OCI-LY3 (cell line): Measurements from ENCODE around the gene IQCM.

Source experiments
- H2AFZ ChIP-seq: fragments of 200-600, 300-600 bp; shearing (Covaris generic); 2 replicates; pipeline ENCODE4 v1.6.0; 2014; ENCODE audit warnings: antibody characterized with exemption, low read depth, low read length
- H3K27ac ChIP-seq: fragments of 200-600, 300-600 bp; sonication (generic); 2 replicates; pipeline ENCODE4 v1.5.1; 2014; ENCODE audit warnings: mild to moderate bottlenecking, low read length, moderate library complexity, mixed read lengths
- H3K27me3 ChIP-seq: fragments of 200-600, 300-600 bp; sonication (generic); 2 replicates; pipeline ENCODE4 v1.6.1; 2014; ENCODE audit warnings: low read depth, low read length, mixed read lengths
- H3K36me3 ChIP-seq: fragments of 200-600, 300-600 bp; sonication (generic); replicated peaks from 2 replicates; pipeline ENCODE3; 2014; ENCODE audit warnings: low read depth, low read length, mixed read lengths
- H3K4me1 ChIP-seq: fragments of 300-600, 200-600 bp; sonication (generic); 2 replicates; pipeline ENCODE4 v1.6.1; 2014; ENCODE audit warnings: low read length, mixed read lengths
- H3K4me2 ChIP-seq: fragments of 200-600, 300-600 bp; sonication (generic); 2 replicates; pipeline ENCODE4 v1.6.1; 2014; ENCODE audit warnings: low read length, mixed read lengths
- H3K4me3 ChIP-seq: fragments of 300-600, 200-600 bp; sonication (generic); 2 replicates; pipeline ENCODE4 v1.5.1; 2014; ENCODE audit warnings: antibody characterized with exemption, mild to moderate bottlenecking, low read length, moderate library complexity
- H3K79me2 ChIP-seq: fragments of 300-600, 200-600 bp; shearing (Covaris generic); 2 replicates; pipeline ENCODE4 v1.6.1; 2014; ENCODE audit warnings: mild to moderate bottlenecking, low read length, mixed read lengths
- H3K9ac ChIP-seq: fragments of 300-600, 200-600 bp; shearing (Covaris generic); 2 replicates; pipeline ENCODE4 v1.6.0; 2014; ENCODE audit warnings: mild to moderate bottlenecking, low read length, moderate library complexity
- H3K9me3 ChIP-seq: fragments of 200-600, 300-600 bp; shearing (Covaris generic); 2 replicates; pipeline ENCODE4 v1.6.1; 2014; ENCODE audit warnings: low read length, mixed read lengths; ENCODE audit not compliant: insufficient read depth
- H4K20me1 ChIP-seq: fragments of 200-600, 300-600 bp; sonication (generic); 2 replicates; pipeline ENCODE4 v1.6.1; 2016; ENCODE audit warnings: low read length, mixed read lengths; ENCODE audit not compliant: insufficient read depth
- EZH2phosphoT487 ChIP-seq: fragments of 200-600 bp; shearing (Covaris generic); IDR thresholded peaks from 2 replicates; pipeline ENCODE4 v1.6.1; 2018; ENCODE audit warnings: antibody characterized with exemption, mixed run types, low read depth
- TF ChIP-seq, protein P1 (sequence below): fragments of 200-600, 300-600 bp; sonication (generic); IDR thresholded peaks from 2 replicates; pipeline ENCODE4 v1.5.1; 2014; ENCODE audit warnings: antibody characterized with exemption, low read length, low read depth

The IQCM gene

DNA sequence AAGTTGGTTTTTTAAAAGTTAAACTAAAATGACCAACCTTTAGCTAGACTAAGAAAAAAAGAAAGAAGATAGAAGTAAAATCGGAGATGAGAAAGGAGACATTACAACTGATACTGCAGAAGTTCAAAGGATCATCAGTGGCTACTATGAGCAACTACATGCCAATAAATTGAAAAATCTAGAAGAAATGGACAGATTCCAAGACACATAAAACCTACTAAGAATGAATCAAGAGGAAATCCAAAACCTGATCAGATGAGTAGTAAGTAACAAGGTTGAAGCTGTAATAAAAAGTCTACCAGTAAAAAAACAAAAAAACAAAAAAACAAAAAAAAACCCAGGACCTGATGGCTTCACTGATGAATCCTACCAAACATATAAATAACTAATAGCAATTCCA, 16.1 kb downstream of the IQCM start:
- Histone ChIP-seq H3K4me3 (no peak overlapping the region), H3K4me1 (no peaks in the 10 kb centered on the region; the same call in 1 of the 2 replicates), H3K27ac (no peak overlapping the region), H4K20me1 (no peaks in the 10 kb centered on the region), H3K27me3 (no peaks in the 10 kb centered on the region), H3K79me2 (no peaks in the 10 kb centered on the region), H3K9ac (no peak overlapping the region), H2AFZ (no peak overlapping the region), H3K4me2 (no peak overlapping the region), H3K36me3 (no peaks in the 10 kb centered on the region), H3K9me3 (peaks cover 6% of the 10 kb centered on the region; the same call in 1 of the 2 replicates)
- no peak for TF ChIP-seq EZH2phosphoT487
- TF ChIP-seq, protein P1, sequence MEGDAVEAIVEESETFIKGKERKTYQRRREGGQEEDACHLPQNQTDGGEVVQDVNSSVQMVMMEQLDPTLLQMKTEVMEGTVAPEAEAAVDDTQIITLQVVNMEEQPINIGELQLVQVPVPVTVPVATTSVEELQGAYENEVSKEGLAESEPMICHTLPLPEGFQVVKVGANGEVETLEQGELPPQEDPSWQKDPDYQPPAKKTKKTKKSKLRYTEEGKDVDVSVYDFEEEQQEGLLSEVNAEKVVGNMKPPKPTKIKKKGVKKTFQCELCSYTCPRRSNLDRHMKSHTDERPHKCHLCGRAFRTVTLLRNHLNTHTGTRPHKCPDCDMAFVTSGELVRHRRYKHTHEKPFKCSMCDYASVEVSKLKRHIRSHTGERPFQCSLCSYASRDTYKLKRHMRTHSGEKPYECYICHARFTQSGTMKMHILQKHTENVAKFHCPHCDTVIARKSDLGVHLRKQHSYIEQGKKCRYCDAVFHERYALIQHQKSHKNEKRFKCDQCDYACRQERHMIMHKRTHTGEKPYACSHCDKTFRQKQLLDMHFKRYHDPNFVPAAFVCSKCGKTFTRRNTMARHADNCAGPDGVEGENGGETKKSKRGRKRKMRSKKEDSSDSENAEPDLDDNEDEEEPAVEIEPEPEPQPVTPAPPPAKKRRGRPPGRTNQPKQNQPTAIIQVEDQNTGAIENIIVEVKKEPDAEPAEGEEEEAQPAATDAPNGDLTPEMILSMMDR: no peak

DNA sequence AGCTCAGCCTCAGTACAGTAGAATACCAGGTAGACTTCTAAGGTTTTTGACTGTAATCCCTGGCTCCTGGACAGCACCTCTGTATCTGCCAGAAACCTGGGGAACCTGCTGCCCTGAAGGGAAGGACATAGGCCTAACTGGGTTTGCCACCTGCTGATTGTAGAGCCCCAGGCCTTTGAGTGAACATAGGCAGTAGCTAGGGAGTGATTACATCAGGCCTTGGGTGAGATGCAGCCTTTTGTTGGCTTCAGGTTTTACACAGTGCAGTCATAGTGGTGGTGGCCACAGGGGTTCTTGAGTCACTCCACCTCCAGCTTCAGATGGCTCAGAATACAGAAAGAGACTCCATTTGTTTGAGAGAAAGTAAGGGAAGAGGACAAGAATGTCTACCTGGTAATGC, 19.3 kb downstream of the IQCM start:
- H3K27me3 ChIP-seq: no peaks in the 10 kb centered on the region
- H3K4me2 ChIP-seq: no peak overlapping the region
- no peak overlapping the region for H3K9ac ChIP-seq
- no peak overlapping the region for H2AFZ ChIP-seq
- H3K79me2 ChIP-seq: no peaks in the 10 kb centered on the region
- no peaks in the 10 kb centered on the region for H3K9me3 ChIP-seq
- H3K27ac ChIP-seq: no peak overlapping the region
- H3K4me3 ChIP-seq: no peak overlapping the region
- H3K36me3 ChIP-seq: no peaks in the 10 kb centered on the region
- no peaks in the 10 kb centered on the region for H4K20me1 ChIP-seq
- TF ChIP-seq EZH2phosphoT487: no peak
- TF ChIP-seq, protein P1: no peak
- no peaks in the 10 kb centered on the region; the same call in 1 of the 2 replicates for H3K4me1 ChIP-seq

DNA sequence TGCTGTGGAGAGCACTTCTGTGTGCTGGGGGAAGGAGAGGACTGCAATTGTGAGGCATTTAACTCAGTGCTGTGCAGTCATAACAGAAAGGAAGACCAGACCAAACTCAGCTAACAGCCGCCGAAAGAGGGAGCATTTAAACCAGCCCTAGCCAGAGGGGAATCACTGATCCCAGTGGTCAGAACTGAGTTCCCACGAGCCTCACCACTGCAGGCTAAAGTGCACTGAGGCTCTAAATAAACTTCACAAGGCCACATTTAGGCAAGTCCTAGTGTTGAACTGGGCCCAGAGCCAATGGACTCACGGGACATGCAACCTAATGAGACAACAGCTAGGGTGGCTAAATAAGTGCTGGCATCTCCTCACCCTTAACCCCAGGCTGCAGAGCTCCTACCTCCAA, 20.4 kb downstream of the IQCM start:
- Histone ChIP-seq H4K20me1 (no peaks in the 10 kb centered on the region), H2AFZ (peak overlapping the region; percentile 29; the same call in 1 of the 2 replicates), H3K4me1 (no peaks in the 10 kb centered on the region; the same call in 1 of the 2 replicates), H3K4me2 (no peak overlapping the region), H3K27ac (no peak overlapping the region), H3K9me3 (no peaks in the 10 kb centered on the region), H3K36me3 (no peaks in the 10 kb centered on the region), H3K4me3 (no peak overlapping the region), H3K27me3 (no peaks in the 10 kb centered on the region), H3K9ac (no peak overlapping the region), H3K79me2 (no peaks in the 10 kb centered on the region)
- no peak for TF ChIP-seq EZH2phosphoT487
- TF ChIP-seq, protein P1: peak; percentile 31

DNA sequence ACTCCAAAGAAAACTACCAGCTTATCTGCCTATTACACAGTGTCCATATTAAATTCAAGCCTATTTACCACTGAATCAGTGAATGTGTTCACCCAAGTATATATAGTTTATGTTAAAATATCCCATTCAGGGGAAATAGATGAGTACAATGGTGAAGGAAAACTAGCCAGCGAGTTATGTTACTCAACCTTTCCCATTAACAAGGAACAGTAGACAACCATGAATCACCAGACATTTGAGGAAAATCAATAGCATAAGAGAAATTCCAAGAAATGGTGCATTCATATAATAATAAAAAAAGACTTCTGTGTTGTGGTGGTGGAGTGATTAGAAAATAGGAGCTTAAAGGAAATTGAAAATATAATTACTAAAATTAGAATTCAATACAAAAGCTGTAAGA, 21.3 kb downstream of the IQCM start:
- no peak overlapping the region for H3K4me2 ChIP-seq
- TF ChIP-seq, protein P1: no peak
- TF ChIP-seq EZH2phosphoT487: no peak
- no peaks in the 10 kb centered on the region; the same call in 1 of the 2 replicates for H3K4me1 ChIP-seq
- no peaks in the 10 kb centered on the region for H3K27me3 ChIP-seq
- H3K27ac ChIP-seq: no peak overlapping the region
- H3K9ac ChIP-seq: no peak overlapping the region
- no peaks in the 10 kb centered on the region for H4K20me1 ChIP-seq
- H3K9me3 ChIP-seq: no peaks in the 10 kb centered on the region
- no peaks in the 10 kb centered on the region for H3K79me2 ChIP-seq
- no peaks in the 10 kb centered on the region for H3K36me3 ChIP-seq
- no peak overlapping the region for H3K4me3 ChIP-seq
- H2AFZ ChIP-seq: no peak overlapping the region
